AG09309 (cell line): ENCODE results near the gene PYGO2.

Source experiments
- DNase-seq: peaks from one replicate; pipeline ENCODE4 v3.0.0-alpha.2; 2010; ENCODE audit warnings: low read depth
- H3K4me3 ChIP-seq: 2 replicates; pipeline ENCODE4 v1.5.1; 2011; ENCODE audit warnings: mild to moderate bottlenecking, low read depth, low read length, moderate library complexity; ENCODE audit not compliant: control insufficient read depth
- TF ChIP-seq, protein P1 (sequence below): IDR thresholded peaks from 2 replicates; pipeline ENCODE4 v1.5.1; 2011; ENCODE audit warnings: mild to moderate bottlenecking, low read depth, low read length, inconsistent platforms; ENCODE audit not compliant: insufficient read depth, control insufficient read depth; ENCODE audit errors: missing control alignments

Gene PYGO2

GRCh38 chr1:155003227-155003765, 41.7 kb upstream of the PYGO2 start:
- no peak for DNase-seq
- TF ChIP-seq, protein P1, sequence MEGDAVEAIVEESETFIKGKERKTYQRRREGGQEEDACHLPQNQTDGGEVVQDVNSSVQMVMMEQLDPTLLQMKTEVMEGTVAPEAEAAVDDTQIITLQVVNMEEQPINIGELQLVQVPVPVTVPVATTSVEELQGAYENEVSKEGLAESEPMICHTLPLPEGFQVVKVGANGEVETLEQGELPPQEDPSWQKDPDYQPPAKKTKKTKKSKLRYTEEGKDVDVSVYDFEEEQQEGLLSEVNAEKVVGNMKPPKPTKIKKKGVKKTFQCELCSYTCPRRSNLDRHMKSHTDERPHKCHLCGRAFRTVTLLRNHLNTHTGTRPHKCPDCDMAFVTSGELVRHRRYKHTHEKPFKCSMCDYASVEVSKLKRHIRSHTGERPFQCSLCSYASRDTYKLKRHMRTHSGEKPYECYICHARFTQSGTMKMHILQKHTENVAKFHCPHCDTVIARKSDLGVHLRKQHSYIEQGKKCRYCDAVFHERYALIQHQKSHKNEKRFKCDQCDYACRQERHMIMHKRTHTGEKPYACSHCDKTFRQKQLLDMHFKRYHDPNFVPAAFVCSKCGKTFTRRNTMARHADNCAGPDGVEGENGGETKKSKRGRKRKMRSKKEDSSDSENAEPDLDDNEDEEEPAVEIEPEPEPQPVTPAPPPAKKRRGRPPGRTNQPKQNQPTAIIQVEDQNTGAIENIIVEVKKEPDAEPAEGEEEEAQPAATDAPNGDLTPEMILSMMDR = no peak
- peak overlapping the region; percentile 88 for H3K4me3 ChIP-seq

- H3K4me3 ChIP-seq = peak within 1 kb of the TSS; percentile 88
- TF ChIP-seq, protein P1 = no peak
- no peak for DNase-seq
These were observed 41.1 kb upstream of the PYGO2 start, which contains the start of gene ZBTB7B for GRCh38 chr1:155002464-155003226. Gene ZBTB7B, plus strand, starts transcription at chr1:155002802. Its CDS starts 11,859 bp downstream, at chr1:155014661.

DNA sequence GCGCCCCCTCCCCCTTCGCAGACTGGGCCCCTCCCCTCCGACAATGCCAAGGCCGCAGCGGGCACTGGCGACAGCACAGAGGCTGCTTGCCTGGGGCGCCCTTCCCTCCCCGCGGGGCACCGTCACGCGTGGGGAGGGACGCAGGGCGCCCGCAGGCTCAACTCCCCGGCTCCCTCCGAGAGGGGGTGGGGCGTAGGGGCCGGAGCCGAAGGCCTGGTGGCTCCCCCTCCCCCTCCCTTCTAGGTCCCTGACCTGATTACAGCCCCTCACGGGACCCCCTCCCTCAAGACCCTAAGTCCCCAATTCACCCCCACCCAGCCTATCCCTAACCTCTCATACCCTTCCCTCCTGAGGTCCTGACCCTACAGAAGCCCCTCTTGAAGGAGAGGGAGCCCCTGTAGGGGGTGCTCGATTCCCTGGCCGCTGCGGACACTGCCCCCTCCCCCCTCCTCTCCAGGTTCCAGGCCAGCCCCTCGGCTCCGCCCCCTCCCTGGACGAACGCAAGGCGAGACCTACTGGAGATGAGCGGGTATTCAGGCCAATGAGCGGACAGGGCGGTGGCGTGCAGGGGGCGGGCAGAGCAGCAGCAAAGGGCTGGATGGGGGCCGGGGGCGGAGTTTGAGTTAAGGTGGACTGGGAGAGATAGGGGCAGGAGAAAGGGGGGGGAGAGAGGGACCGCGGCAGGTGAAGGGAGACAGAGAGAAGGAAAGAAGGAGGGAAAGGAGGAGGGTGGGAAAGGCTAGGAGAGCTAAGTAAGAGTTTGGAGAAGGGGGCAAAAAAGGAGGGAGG, 40.3 kb upstream of the PYGO2 start:
- peak; percentile 91 for DNase-seq
- TF ChIP-seq, protein P1 = peak; percentile 52
- peak overlapping the region; percentile 88 for H3K4me3 ChIP-seq

DNA sequence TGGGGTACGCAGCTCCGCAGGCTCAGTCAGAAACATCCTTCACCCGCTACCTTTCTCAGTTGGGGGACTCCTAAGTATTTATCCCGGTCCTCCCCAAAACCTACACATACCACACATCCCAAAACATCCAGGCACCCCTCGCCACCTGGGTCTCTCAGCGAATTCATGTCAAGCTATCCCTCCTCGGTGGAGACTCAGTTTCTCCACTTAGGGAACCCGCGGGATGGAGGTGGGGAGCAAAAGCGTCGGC, 39.8 kb upstream of the PYGO2 start:
- peak overlapping the region; percentile 88 for H3K4me3 ChIP-seq
- TF ChIP-seq, protein P1 = no peak
- no peak for DNase-seq

GRCh38 chr1:155000726-155001424, 39.3 kb upstream of the PYGO2 start:
- TF ChIP-seq, protein P1 = no peak
- H3K4me3 ChIP-seq = peak overlapping the region; percentile 88
- DNase-seq = peak; percentile 46

GRCh38 chr1:155000411-155000725, 38.8 kb upstream of the PYGO2 start:
- TF ChIP-seq, protein P1 = no peak
- no peak for DNase-seq
- peak overlapping the region; percentile 88 for H3K4me3 ChIP-seq
